GM12878 (cell line): ENCODE data around the gene PTPN14. TPM values are rescaled to one million over a fixed set of nuclear protein-coding genes. Genes with fewer than 3 reads are reported as not detected.

Experiments
- BRCA1 ChIP-seq: IDR thresholded peaks from 2 replicates; pipeline ENCODE4 v1.6.1; 2011; ENCODE audit warnings: low read depth, low read length, improper control_type of control experiment
- EP300 ChIP-seq, 2 experiments: fragments of 150-350 bp in 1 of 2; IDR thresholded peaks; 2 replicates each; pipeline ENCODE4 v1.6.1; 2011 to 2012; ENCODE audit warnings: low read depth in 2 of 2, low read length in 2 of 2, borderline replicate concordance in 1 of 2, improper control_type of control experiment in 1 of 2, inconsistent platforms in 1 of 2; ENCODE audit not compliant: control insufficient read depth in 1 of 2
- ESRRA ChIP-seq: IDR thresholded peaks from 2 replicates; pipeline ENCODE4 v1.6.1; 2012; ENCODE audit warnings: mild to moderate bottlenecking, low read length, improper control_type of control experiment
- PKNOX1 ChIP-seq: fragments of 450-650 bp; IDR thresholded peaks from 2 replicates; pipeline ENCODE4 v1.6.1; 2016; ENCODE audit warnings: mild to moderate bottlenecking
- POU2F2 ChIP-seq: IDR thresholded peaks from 3 replicates; pipeline ENCODE4 v1.6.1; 2011; ENCODE audit warnings: low read depth, mild to moderate bottlenecking, low read length, borderline replicate concordance
- polyA plus RNA-seq, 11 experiments: library from polyadenylated mRNA; depleted of rRNA in 4 of 11; unstranded in 6 of 11; stranded (reverse) in 5 of 11; fragments of >200 nt; fragmentation: Nextera tagmentation in 4 of 11; fragmentation: Illumina TruSeq in 1 of 11; extraction: Ambion mirVana in 4 of 11; extraction: Trizol in 1 of 11; gene quantifications; 1 replicate in 1 of 11; 2 replicates in 10 of 11; pipeline versions ENCODE4 v1.2.1 to v1.2.3, GENCODE V29; 2011 to 2016; ENCODE audit warnings: inconsistent platforms in 2 of 11, missing spikeins in 2 of 11, low read depth in 1 of 11
- total RNA-seq, 4 experiments: library from RNA; depleted of rRNA in 3 of 4; stranded (reverse); fragments of >200 nt in 3 of 4; fragmentation: Illumina TruSeq in 1 of 4; extraction: Trizol in 1 of 4; gene quantifications; 2 replicates each; pipeline versions ENCODE4 v1.2.1 to v1.2.3, GENCODE V29; 2013 to 2021
- TF ChIP-seq, protein P1 (sequence below), 3 experiments: IDR thresholded peaks in 2 of 3; conservative IDR thresholded peaks in 1 of 3; 2 replicates each; pipeline ENCODE4 v1.5.1; 2011; ENCODE audit warnings: low read depth in 3 of 3, low read length in 3 of 3, mild to moderate bottlenecking in 3 of 3, control low read depth in 2 of 3, moderate library complexity in 2 of 3, inconsistent platforms in 1 of 3, mixed read lengths in 1 of 3; ENCODE audit not compliant: control insufficient read depth in 2 of 3, insufficient read depth in 1 of 3; ENCODE audit errors: extremely low read depth in 1 of 3
- TF ChIP-seq, protein P2 (sequence below): IDR thresholded peaks from 2 replicates; pipeline ENCODE4 v1.6.1; 2011; ENCODE audit warnings: borderline replicate concordance, low read depth, mild to moderate bottlenecking, moderate library complexity, low read length; ENCODE audit not compliant: insufficient read depth, poor library complexity, severe bottlenecking

The PTPN14 gene
- total and polyA plus RNA-seq, 10 of the 15 experiments (the other 5 are each of a cell fraction or from before 2014, with no cell fraction given), result 0.05 to 5.1 (median 0.44) TPM

- TF ChIP-seq EP300 (IDR thresholded peaks at IDR 0.05; ENCODE audit: borderline replicate concordance in 1 of 2, control insufficient read depth in 1 of 2, low read depth in 2 of 2, low read length in 2 of 2) (no peak), ESRRA (no peak), POU2F2 (0 out of 3 replicates have a peak, but pooled peaks have one; percentile 14), PKNOX1 (peak; percentile 34; the same call in 1 of the 2 replicates), BRCA1 (no peak)
- TF ChIP-seq, protein P1, sequence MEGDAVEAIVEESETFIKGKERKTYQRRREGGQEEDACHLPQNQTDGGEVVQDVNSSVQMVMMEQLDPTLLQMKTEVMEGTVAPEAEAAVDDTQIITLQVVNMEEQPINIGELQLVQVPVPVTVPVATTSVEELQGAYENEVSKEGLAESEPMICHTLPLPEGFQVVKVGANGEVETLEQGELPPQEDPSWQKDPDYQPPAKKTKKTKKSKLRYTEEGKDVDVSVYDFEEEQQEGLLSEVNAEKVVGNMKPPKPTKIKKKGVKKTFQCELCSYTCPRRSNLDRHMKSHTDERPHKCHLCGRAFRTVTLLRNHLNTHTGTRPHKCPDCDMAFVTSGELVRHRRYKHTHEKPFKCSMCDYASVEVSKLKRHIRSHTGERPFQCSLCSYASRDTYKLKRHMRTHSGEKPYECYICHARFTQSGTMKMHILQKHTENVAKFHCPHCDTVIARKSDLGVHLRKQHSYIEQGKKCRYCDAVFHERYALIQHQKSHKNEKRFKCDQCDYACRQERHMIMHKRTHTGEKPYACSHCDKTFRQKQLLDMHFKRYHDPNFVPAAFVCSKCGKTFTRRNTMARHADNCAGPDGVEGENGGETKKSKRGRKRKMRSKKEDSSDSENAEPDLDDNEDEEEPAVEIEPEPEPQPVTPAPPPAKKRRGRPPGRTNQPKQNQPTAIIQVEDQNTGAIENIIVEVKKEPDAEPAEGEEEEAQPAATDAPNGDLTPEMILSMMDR (IDR thresholded peaks at IDR 0.05 in 2 of 3, conservative IDR thresholded peaks at IDR 0.05 in 1 of 3; ENCODE audit: control insufficient read depth in 2 of 3, extremely low read depth in 1 of 3, insufficient read depth in 1 of 3, low read depth in 3 of 3, low read length in 3 of 3), result peak; percentile 89 to 93 (median 91)
- TF ChIP-seq, protein P2, sequence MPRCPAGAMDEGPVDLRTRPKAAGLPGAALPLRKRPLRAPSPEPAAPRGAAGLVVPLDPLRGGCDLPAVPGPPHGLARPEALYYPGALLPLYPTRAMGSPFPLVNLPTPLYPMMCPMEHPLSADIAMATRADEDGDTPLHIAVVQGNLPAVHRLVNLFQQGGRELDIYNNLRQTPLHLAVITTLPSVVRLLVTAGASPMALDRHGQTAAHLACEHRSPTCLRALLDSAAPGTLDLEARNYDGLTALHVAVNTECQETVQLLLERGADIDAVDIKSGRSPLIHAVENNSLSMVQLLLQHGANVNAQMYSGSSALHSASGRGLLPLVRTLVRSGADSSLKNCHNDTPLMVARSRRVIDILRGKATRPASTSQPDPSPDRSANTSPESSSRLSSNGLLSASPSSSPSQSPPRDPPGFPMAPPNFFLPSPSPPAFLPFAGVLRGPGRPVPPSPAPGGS, result no peak
Measured at GRCh38 chr1:214328770-214329469, 222.5 kb downstream of the PTPN14 start (continued).
